Right atrium auricular region (tissue), 2 donors: ENCODE measurements around the gene INTS11. TPM values are rescaled to one million over a fixed set of nuclear protein-coding genes. Genes with fewer than 3 reads are reported as not detected.

Experiments
- DNase-seq: peaks from one replicate; pipeline ENCODE4 v3.0.0-alpha.2; 2019; ENCODE audit warnings: low spot score
- H3K27ac ChIP-seq, 2 donors: fragments of 200-600 bp; sonication (generic); 1 replicate in 1 of 2; 2 replicates in 1 of 2; pipeline ENCODE4 v1.5.1; 2016 to 2019
- H3K27me3 ChIP-seq, 2 donors: fragments of 200-600 bp; sonication (generic); one replicate each; pipeline versions ENCODE4 v1.5.1 to v1.6.0; 2017 to 2019
- H3K36me3 ChIP-seq: fragments of 200-600 bp; sonication (generic); one replicate; pipeline ENCODE4 v1.5.1; 2016
- H3K4me1 ChIP-seq, 2 donors: fragments of 200-600 bp; sonication (generic); one replicate each; pipeline versions ENCODE4 v1.5.1 to v1.6.0; 2017 to 2019
- H3K4me3 ChIP-seq, 2 donors: fragments of 200-600 bp; sonication (generic); 1 replicate in 1 of 2; 2 replicates in 1 of 2; pipeline ENCODE4 v1.5.1; 2017 to 2019; ENCODE audit warnings: mild to moderate bottlenecking in 1 of 2, moderate library complexity in 1 of 2
- H3K9me3 ChIP-seq, 2 donors: fragments of 200-600 bp; sonication (generic); one replicate each; pipeline ENCODE4 v1.5.1; 2019
- total RNA-seq, 2 donors: library from RNA; depleted of rRNA; stranded (reverse); fragments of >200 nt; gene quantifications; one replicate each; pipeline ENCODE4 v1.1.0, GENCODE V29; 2016
- TF ChIP-seq, protein P1 (sequence below), 2 donors: fragments of 200-600 bp; sonication (generic); IDR thresholded peaks; one replicate each; pipeline ENCODE4 v1.5.1; 2019; ENCODE audit warnings: antibody characterized with exemption in 2 of 2

The INTS11 gene
- total RNA-seq, 2 donors from 2014 or later, result 59.6 to 65.2 TPM

DNA sequence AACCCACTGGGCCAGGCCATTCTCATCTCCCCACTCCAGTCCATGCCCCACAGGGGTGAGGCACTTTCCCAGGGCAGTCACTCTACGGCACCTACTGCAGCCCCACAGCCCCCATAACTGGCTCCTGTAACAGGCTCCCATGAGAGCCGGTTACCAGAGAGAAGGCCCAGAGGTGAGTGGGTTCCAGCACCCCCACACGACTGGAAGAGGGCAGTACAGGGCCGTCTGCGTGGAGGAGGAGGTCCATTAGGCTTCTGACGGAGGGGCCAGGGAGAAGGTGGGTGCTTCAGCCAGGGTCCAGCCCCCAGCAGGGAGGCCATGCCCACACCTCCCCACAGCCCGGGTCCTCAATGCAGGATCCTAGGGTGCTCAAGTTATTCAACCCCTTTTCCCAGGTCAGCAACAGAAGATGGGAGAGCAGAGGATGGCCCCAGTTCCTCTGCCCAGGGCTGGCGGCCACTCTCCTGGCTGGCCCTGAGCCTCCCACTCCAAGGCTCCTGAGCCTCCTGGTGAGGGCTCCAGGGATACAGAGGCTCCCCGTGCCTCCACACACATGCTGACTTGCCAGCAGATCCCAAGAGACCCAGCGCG, 18.3 kb downstream of the INTS11 start:
- Histone ChIP-seq H3K36me3 (peaks cover 4% of the 10 kb centered on the region), H3K9me3 (no peaks in the 10 kb centered on the region), H3K27me3 (no peaks in the 10 kb centered on the region), H3K4me3 (peak overlapping the region; percentile 18 to 90), H3K27ac (peak overlapping the region; percentile 73 to 75), H3K4me1 (peaks cover 0 to 51% of the 10 kb centered on the region in 2 donors)
- TF ChIP-seq, protein P1, sequence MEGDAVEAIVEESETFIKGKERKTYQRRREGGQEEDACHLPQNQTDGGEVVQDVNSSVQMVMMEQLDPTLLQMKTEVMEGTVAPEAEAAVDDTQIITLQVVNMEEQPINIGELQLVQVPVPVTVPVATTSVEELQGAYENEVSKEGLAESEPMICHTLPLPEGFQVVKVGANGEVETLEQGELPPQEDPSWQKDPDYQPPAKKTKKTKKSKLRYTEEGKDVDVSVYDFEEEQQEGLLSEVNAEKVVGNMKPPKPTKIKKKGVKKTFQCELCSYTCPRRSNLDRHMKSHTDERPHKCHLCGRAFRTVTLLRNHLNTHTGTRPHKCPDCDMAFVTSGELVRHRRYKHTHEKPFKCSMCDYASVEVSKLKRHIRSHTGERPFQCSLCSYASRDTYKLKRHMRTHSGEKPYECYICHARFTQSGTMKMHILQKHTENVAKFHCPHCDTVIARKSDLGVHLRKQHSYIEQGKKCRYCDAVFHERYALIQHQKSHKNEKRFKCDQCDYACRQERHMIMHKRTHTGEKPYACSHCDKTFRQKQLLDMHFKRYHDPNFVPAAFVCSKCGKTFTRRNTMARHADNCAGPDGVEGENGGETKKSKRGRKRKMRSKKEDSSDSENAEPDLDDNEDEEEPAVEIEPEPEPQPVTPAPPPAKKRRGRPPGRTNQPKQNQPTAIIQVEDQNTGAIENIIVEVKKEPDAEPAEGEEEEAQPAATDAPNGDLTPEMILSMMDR (IDR thresholded peaks at IDR 0.05), result no peak
- no peak for DNase-seq

DNA sequence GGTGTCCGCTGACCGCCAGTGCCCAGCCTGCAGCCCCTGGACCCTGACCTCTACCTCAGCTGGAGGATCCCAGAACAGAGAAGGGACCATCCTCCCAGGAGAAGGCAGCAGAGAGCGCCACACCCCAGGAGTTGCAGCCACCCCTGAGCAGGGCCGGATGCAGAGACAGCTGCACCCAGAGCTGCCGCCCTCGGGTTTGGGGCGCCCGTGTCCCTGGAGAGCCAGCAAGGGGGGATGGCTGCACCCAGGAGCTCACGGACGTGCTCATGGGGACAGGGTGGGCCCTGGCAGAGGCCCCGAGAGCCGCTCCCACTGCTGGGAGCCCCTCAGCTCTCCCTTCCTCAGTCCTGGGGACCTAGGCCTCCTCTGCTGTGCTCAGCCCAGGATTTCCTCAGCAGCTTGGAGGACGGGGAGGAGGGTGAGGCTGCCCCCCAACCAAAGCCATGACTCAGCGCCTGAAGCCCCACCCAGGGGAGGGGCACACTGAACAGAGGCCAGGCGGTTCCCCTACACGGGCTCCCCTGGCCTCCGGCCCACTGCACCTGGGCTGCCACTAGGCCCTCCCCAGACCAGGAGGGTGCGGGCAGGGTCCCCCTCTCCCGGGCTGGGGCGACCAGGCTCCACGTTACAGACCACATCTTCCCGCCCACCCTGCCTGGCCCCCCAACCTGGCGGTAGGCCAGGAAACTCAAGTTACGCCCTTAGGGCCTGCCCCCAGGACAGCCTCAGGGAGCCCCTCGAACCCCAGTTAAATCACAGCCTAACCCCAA, 19.0 kb downstream of the INTS11 start:
- Histone ChIP-seq H3K9me3 (no peaks in the 10 kb centered on the region), H3K4me1 (peaks cover 0 to 51% of the 10 kb centered on the region in 2 donors), H3K4me3 (peak overlapping the region; percentile 18 to 90), H3K36me3 (no peaks in the 10 kb centered on the region), H3K27me3 (no peaks in the 10 kb centered on the region), H3K27ac (peak overlapping the region; percentile 73 to 75)
- TF ChIP-seq, protein P1 (IDR thresholded peaks at IDR 0.05), result no peak
- peak; percentile 82 for DNase-seq

DNA sequence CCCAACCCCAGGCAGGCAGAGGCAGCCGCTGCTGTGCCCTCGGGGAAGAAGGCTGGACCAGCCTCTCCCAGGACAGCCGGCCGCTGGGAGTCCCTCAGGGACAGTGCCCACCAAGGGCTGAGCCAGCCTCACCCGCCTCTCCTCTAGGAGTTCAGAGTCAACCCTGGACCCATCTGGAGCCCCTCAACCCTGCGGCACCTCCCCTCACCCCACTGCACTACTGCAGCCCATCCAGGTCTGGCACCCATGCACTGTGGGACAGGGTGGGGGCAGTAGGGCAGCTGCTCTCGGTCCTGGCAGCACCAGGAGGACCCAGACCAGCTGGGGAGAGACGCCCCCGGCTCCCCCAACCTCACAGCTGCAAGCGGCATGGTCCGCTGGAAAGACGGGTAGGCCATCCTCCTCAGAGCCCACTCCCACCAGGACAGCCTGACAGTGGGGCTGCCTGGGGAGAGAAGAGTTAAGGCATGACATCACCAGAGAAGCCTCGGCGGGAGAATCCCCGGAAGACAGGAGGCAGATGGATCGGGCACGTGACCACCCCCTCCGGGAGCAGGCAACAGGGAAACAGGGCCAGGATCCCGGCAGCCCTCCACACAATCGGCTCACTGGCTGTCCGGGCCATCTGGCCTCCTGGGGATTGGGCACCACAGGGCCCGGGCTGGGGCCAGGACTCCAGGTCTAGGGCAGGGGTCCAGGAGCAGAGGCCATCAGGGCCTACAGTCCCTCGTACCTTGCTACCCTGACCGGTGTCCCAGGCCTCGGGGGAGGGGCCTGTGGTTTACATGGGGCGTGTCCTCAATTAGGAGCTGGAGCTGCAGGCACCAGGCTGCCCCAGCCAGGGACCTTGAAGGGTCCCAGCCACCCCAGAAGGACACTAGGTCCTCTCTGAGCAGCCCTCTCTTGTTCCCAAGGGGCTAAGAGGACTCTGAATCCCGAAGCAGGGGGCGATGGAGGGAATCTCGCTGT, 19.8 kb downstream of the INTS11 start:
- H3K27me3 ChIP-seq, result no peaks in the 10 kb centered on the region
- TF ChIP-seq, protein P1 (IDR thresholded peaks at IDR 0.05), result no peak
- H3K4me3 ChIP-seq, result peak overlapping the region; percentile 18 to 90
- peak; percentile 79 for DNase-seq
- H3K27ac ChIP-seq, result peak overlapping the region; percentile 73 to 75
- H3K4me1 ChIP-seq, result peaks cover 0 to 46% of the 10 kb centered on the region in 2 donors
- H3K9me3 ChIP-seq, result no peaks in the 10 kb centered on the region
- H3K36me3 ChIP-seq, result no peaks in the 10 kb centered on the region

DNA sequence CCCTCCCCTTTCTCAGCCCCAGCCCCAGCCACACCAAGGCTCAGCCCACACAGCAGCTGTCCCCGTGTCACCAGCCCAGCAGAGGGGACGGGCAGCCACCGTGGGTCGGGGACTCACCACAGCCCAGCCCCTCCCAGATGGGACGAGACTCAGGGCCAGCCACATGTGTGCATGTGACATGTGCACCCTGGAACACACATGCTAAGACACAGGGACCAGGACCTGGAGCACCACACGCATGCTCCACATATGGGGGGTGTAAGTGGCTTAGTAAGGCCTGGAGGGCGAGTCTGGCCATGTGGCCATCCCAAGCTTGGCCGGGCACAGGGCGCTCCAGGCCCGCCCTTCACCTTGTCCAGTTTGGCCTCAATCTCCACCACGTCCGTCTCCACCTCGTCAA, 20.7 kb downstream of the INTS11 start:
- no peak for DNase-seq
- H3K4me3 ChIP-seq, result no peak overlapping the region
- H3K4me1 ChIP-seq, result peaks cover 0 to 37% of the 10 kb centered on the region in 2 donors
- H3K27ac ChIP-seq, result peak overlapping the region in 1 of 2 donors; percentile 73
- TF ChIP-seq, protein P1 (IDR thresholded peaks at IDR 0.05), result no peak
- no peaks in the 10 kb centered on the region for H3K9me3 ChIP-seq
- no peaks in the 10 kb centered on the region for H3K36me3 ChIP-seq
- H3K27me3 ChIP-seq, result no peaks in the 10 kb centered on the region

DNA sequence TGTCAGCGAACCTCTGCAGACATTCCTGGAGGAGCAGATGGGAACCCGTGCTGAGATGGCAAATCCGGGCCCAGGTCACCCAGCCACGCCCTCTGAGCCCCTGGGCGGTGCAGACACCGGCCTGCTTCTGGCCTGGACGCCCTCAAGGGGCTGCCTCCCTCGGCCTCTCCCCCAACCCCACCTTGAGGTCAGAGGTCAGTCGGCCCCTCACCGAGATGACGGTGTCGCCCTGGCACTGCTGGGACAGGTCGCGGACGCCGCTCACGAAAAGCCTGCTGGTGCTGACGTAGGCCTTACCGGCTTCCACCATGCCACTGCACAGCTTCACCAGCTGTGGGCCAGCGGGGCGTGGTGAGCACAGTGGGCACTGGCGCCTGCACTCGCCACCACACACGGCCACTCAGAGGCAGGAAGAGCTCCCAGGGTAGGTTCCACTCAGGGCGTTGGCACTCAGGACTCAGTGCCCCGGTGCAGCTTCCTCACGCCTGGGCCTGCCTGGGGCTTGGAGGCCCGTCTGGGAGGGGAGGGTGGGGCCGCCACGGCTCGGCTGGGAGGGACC, 21.4 kb downstream of the INTS11 start:
- TF ChIP-seq, protein P1 (IDR thresholded peaks at IDR 0.05), result no peak
- H3K27me3 ChIP-seq, result no peaks in the 10 kb centered on the region
- H3K9me3 ChIP-seq, result no peaks in the 10 kb centered on the region
- H3K27ac ChIP-seq, result no peak overlapping the region
- DNase-seq, result no peak
- peaks cover 0 to 37% of the 10 kb centered on the region in 2 donors for H3K4me1 ChIP-seq
- H3K4me3 ChIP-seq, result no peak overlapping the region
- no peaks in the 10 kb centered on the region for H3K36me3 ChIP-seq
